CD4-positive, CD25-positive, alpha-beta regulatory T cell (primary cell): Measurements from ENCODE around the gene XAB2. TPM values are rescaled to one million over a fixed set of nuclear protein-coding genes. Genes with fewer than 3 reads are reported as not detected.

Experiments used
- ATAC-seq, 2 donors: fragments of 150-1000 bp; cut with Tn5 transposase; one replicate each; pipeline ENCODE4 v1.10.0; 2021; ENCODE audit warnings: low read depth in 2 of 2, moderate number of reproducible peaks in 2 of 2, moderate library complexity in 1 of 2
- DNase-seq, 3 donors: peaks; one replicate each; pipeline versions ENCODE4 v3.0.0 to v3.0.0-alpha.2; 2012 to 2022; ENCODE audit warnings: mixed read lengths in 1 of 3
- H3K27ac ChIP-seq: one replicate; pipeline ENCODE4 v1.7.0; 2013; ENCODE audit warnings: mild to moderate bottlenecking, low read length; ENCODE audit not compliant: insufficient read depth, poor library complexity, severe bottlenecking
- H3K27me3 ChIP-seq: one replicate; pipeline ENCODE4 v1.7.0; 2013; ENCODE audit warnings: low read length; ENCODE audit not compliant: control insufficient read depth, insufficient read depth
- H3K36me3 ChIP-seq: one replicate; pipeline ENCODE4 v1.7.0; 2013; ENCODE audit warnings: mild to moderate bottlenecking, low read length, moderate library complexity; ENCODE audit not compliant: control insufficient read depth, insufficient read depth
- H3K4me1 ChIP-seq: 2 replicates; pipeline ENCODE4 v1.7.0; 2013; ENCODE audit warnings: mild to moderate bottlenecking, low read length; ENCODE audit not compliant: insufficient read depth, control insufficient read depth, poor library complexity, severe bottlenecking
- H3K4me3 ChIP-seq: one replicate; pipeline ENCODE4 v1.7.0; 2013; ENCODE audit warnings: low read depth, mild to moderate bottlenecking, low read length, moderate library complexity
- H3K9me3 ChIP-seq, 2 experiments: 1 replicate in 1 of 2; 2 replicates in 1 of 2; pipeline ENCODE4 v1.7.0; 2013; ENCODE audit warnings: low read length in 2 of 2, mild to moderate bottlenecking in 1 of 2, moderate library complexity in 1 of 2; ENCODE audit not compliant: control insufficient read depth in 2 of 2
- H3K27ac Mint-ChIP-seq, 3 donors: one replicate each; pipeline ENCODE4 v1.8.0; 2020 to 2022; ENCODE audit warnings: mild to moderate bottlenecking in 3 of 3, mixed read lengths in 3 of 3, moderate library complexity in 2 of 3
- H3K27me3 Mint-ChIP-seq: one replicate; pipeline ENCODE4 v1.8.0; 2022; ENCODE audit warnings: mild to moderate bottlenecking, mixed read lengths
- H3K36me3 Mint-ChIP-seq: one replicate; pipeline ENCODE4 v1.8.0; 2020; ENCODE audit warnings: mixed read lengths
- H3K4me1 Mint-ChIP-seq, 4 donors: one replicate each; pipeline ENCODE4 v1.8.0; 2020 to 2022; ENCODE audit warnings: mixed read lengths in 4 of 4, mild to moderate bottlenecking in 1 of 4
- H3K4me3 Mint-ChIP-seq, 4 donors: one replicate each; pipeline ENCODE4 v1.8.0; 2020 to 2022; ENCODE audit warnings: mild to moderate bottlenecking in 4 of 4, mixed read lengths in 4 of 4, moderate library complexity in 3 of 4
- H3K9me3 Mint-ChIP-seq, 7 donors: one replicate each; pipeline ENCODE4 v1.8.0; 2020 to 2022; ENCODE audit warnings: mixed read lengths in 7 of 7, mild to moderate bottlenecking in 3 of 7, moderate library complexity in 2 of 7
- polyA plus RNA-seq, 4 donors: library from polyadenylated mRNA; unstranded; fragments of 300-500 nt; fragmentation: Illumina TruSeq; gene quantifications; one replicate each; pipeline ENCODE4 v1.2.3, GENCODE V29; 2021
- total RNA-seq: library from RNA; stranded (reverse); gene quantifications from one replicate; pipeline ENCODE4 v1.2.3, GENCODE V29; 2022

XAB2 gene
- total and polyA plus RNA-seq, 5 donors from 2014 or later = 7.7 to 62.5 (median 10.2) TPM

- ATAC-seq = no peak
- DNase-seq = no peak
- H3K36me3 ChIP-seq = no peaks in the 10 kb centered on the region
- no peak overlapping the region for H3K27ac ChIP-seq
- Mint-ChIP-seq H3K4me3 (no peak overlapping the region), H3K9me3 (no peaks in the 10 kb centered on the region), H3K27ac (no peak overlapping the region), H3K4me1 (no peaks in the 10 kb centered on the region), H3K36me3 (no peaks in the 10 kb centered on the region), H3K27me3 (no peaks in the 10 kb centered on the region)
- H3K9me3 ChIP-seq = no peaks in the 10 kb centered on the region
- no peaks in the 10 kb centered on the region for H3K4me1 ChIP-seq
- H3K4me3 ChIP-seq = no peak overlapping the region
- no peaks in the 10 kb centered on the region for H3K27me3 ChIP-seq
These were observed 16.8 kb downstream of the XAB2 start for GRCh38 chr19:7612282-7613274.

- Histone ChIP-seq H3K27ac (no peak overlapping the region), H3K27me3 (no peaks in the 10 kb centered on the region), H3K4me1 (no peaks in the 10 kb centered on the region), H3K4me3 (no peak overlapping the region), H3K9me3 (no peaks in the 10 kb centered on the region), H3K36me3 (no peaks in the 10 kb centered on the region)
- Mint-ChIP-seq H3K4me3 (no peak overlapping the region), H3K27ac (no peak overlapping the region), H3K9me3 (no peaks in the 10 kb centered on the region), H3K36me3 (no peaks in the 10 kb centered on the region), H3K4me1 (no peaks in the 10 kb centered on the region), H3K27me3 (no peaks in the 10 kb centered on the region)
- DNase-seq (no peak), ATAC-seq (no peak)
These were observed 17.6 kb downstream of the XAB2 start for GRCh38 chr19:7611541-7612279.

- Mint-ChIP-seq H3K9me3 (no peaks in the 10 kb centered on the region), H3K36me3 (no peaks in the 10 kb centered on the region), H3K27ac (no peak overlapping the region), H3K4me3 (no peak overlapping the region), H3K27me3 (no peaks in the 10 kb centered on the region), H3K4me1 (no peaks in the 10 kb centered on the region)
- H3K4me3 ChIP-seq = no peak overlapping the region
- no peak for DNase-seq
- H3K36me3 ChIP-seq = no peaks in the 10 kb centered on the region
- H3K27me3 ChIP-seq = no peaks in the 10 kb centered on the region
- H3K9me3 ChIP-seq = no peaks in the 10 kb centered on the region
- no peak for ATAC-seq
- no peaks in the 10 kb centered on the region for H3K4me1 ChIP-seq
- H3K27ac ChIP-seq = no peak overlapping the region
These were observed 18.7 kb downstream of the XAB2 start for GRCh38 chr19:7610491-7611240.

GRCh38 chr19:7607874-7608560 is 21.3 kb downstream of the XAB2 start:
- ATAC-seq (no peak), DNase-seq (no peak)
- H3K4me1 Mint-ChIP-seq = no peaks in the 10 kb centered on the region
- H3K4me3 Mint-ChIP-seq = no peak overlapping the region
- Histone ChIP-seq H3K36me3 (no peaks in the 10 kb centered on the region), H3K4me1 (no peaks in the 10 kb centered on the region), H3K27ac (no peak overlapping the region), H3K4me3 (no peak overlapping the region), H3K27me3 (no peaks in the 10 kb centered on the region), H3K9me3 (no peaks in the 10 kb centered on the region)
- H3K9me3 Mint-ChIP-seq = peaks cover 0 to 1% (median 0%) of the 10 kb centered on the region in 7 donors
- H3K36me3 Mint-ChIP-seq = no peaks in the 10 kb centered on the region
- H3K27me3 Mint-ChIP-seq = no peaks in the 10 kb centered on the region
- H3K27ac Mint-ChIP-seq = no peak overlapping the region

- Mint-ChIP-seq H3K27me3 (no peaks in the 10 kb centered on the region), H3K27ac (no peak overlapping the region), H3K4me1 (no peaks in the 10 kb centered on the region), H3K4me3 (no peak overlapping the region), H3K9me3 (peaks cover 0 to 1% (median 0%) of the 10 kb centered on the region in 7 donors), H3K36me3 (no peaks in the 10 kb centered on the region)
- Histone ChIP-seq H3K4me3 (no peak overlapping the region), H3K27me3 (no peaks in the 10 kb centered on the region), H3K27ac (no peak overlapping the region), H3K36me3 (no peaks in the 10 kb centered on the region), H3K9me3 (no peaks in the 10 kb centered on the region), H3K4me1 (no peaks in the 10 kb centered on the region)
- ATAC-seq (no peak), DNase-seq (no peak)
These were observed 22.0 kb downstream of the XAB2 start for GRCh38 chr19:7607212-7607873.

GRCh38 chr19:7606289-7606688 is 23.1 kb downstream of the XAB2 start:
- Mint-ChIP-seq H3K27me3 (no peaks in the 10 kb centered on the region), H3K36me3 (no peaks in the 10 kb centered on the region), H3K9me3 (peaks cover 0 to 4% (median 0%) of the 10 kb centered on the region in 7 donors), H3K4me1 (no peaks in the 10 kb centered on the region), H3K4me3 (no peak overlapping the region), H3K27ac (no peak overlapping the region)
- no peak overlapping the region for H3K4me3 ChIP-seq
- H3K27me3 ChIP-seq = no peaks in the 10 kb centered on the region
- DNase-seq = no peak
- no peaks in the 10 kb centered on the region for H3K36me3 ChIP-seq
- no peak for ATAC-seq
- no peak overlapping the region for H3K27ac ChIP-seq
- no peaks in the 10 kb centered on the region for H3K4me1 ChIP-seq
- H3K9me3 ChIP-seq = no peaks in the 10 kb centered on the region
